Measurements from ENCODE around the gene FCER2. TPM values are rescaled to one million over a fixed set of nuclear protein-coding genes. Genes with fewer than 3 reads are reported as not detected.

The FCER2 gene
- total RNA-seq, 1 experiment from 2014 or later = not detected

DNA sequence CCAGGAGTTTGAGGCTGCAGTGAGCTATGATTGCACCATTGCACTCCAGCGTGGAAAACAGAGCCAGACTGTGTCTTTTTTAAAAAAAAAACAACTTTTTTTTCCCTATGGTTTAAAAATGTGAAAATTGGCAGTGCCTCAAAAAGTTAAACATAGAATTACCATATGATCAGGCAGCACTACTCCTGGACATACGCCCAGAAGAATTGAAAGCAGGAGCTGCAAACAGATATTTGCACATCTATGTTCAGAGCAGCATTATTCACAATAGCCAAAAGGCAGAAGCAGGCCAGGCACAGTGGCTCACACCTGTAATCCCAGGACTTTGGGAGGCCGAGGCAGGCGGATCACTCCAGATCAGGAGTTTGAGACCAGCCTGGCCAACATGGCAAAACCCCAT lies 36.9 kb downstream of the FCER2 start:
- Histone ChIP-seq H3K27me3 (ENCODE audit: control insufficient read depth, insufficient read depth, low read length) (peaks cover 12% of the 10 kb centered on the region), H3K36me3 (replicated peaks; ENCODE audit: control insufficient read depth, insufficient read depth, low read length) (no peaks in the 10 kb centered on the region), H3K4me3 (ENCODE audit: insufficient read depth, low read depth, low read length) (no peak overlapping the region)
- no peak for DNase-seq

GRCh38 chr19:7663706-7664105 lies 38.2 kb downstream of the FCER2 start:
- H3K4me3 ChIP-seq (ENCODE audit: insufficient read depth, low read depth, low read length) = no peak overlapping the region
- no peaks in the 10 kb centered on the region for H3K27me3 ChIP-seq (ENCODE audit: control insufficient read depth, insufficient read depth, low read length)
- DNase-seq = no peak
- H3K36me3 ChIP-seq (replicated peaks; ENCODE audit: control insufficient read depth, insufficient read depth, low read length) = no peaks in the 10 kb centered on the region

GRCh38 chr19:7662657-7663056 lies 39.3 kb downstream of the FCER2 start:
- no peak for DNase-seq

DNA sequence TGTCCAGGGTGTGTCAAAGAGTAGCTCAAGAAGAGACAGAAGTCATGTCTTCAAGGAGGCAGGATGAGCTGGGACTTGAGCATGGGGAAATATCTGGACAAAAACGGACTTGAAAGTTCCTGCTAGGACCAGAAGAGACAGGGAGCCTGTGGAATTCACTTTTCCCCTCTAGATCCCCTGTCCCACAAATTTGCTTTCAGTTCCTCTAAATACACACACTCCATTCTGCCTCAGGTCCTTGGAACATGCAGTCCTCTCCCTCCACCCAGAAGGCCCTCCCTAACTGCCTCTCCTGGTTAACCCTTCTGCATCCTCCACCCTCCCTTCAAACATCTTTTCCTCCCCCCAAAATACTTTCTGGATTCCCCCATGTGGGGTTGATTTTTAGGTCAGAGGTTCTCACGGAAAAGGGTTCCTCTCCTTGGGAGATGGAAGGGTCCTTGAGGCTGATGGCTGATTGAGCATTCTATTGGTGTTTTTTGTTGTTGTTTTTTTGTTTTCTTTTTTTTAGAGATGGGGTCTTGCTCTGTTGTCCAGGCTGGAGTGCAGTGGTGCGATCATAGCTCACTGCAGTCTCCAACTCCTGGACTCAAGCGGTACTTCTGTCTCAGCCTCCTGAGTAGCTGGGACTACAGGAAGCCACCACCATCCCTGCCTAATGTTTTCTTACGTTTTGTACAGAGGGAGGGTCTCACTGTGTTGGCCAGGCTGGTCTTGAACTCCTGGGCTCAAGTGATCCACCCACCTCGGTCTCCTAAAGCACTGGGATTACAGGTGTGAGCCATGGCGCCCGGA lies 40.0 kb downstream of the FCER2 start:
- peak; percentile 23 for DNase-seq
- H3K27me3 ChIP-seq (ENCODE audit: control insufficient read depth, insufficient read depth, low read length) = no peaks in the 10 kb centered on the region; the same call in 1 of the 2 replicates
- H3K4me3 ChIP-seq (ENCODE audit: insufficient read depth, low read depth, low read length) = no peak overlapping the region
- no peaks in the 10 kb centered on the region for H3K36me3 ChIP-seq (replicated peaks; ENCODE audit: control insufficient read depth, insufficient read depth, low read length)

More at GRCh38 chr19:7662657-7663056, 39.3 kb downstream of the FCER2 start:
- H3K27me3 ChIP-seq (ENCODE audit: control insufficient read depth, insufficient read depth, low read length) = no peaks in the 10 kb centered on the region; the same call in 1 of the 2 replicates
- no peak overlapping the region for H3K4me3 ChIP-seq (ENCODE audit: insufficient read depth, low read depth, low read length)
- no peaks in the 10 kb centered on the region for H3K36me3 ChIP-seq (replicated peaks; ENCODE audit: control insufficient read depth, insufficient read depth, low read length)

DNA sequence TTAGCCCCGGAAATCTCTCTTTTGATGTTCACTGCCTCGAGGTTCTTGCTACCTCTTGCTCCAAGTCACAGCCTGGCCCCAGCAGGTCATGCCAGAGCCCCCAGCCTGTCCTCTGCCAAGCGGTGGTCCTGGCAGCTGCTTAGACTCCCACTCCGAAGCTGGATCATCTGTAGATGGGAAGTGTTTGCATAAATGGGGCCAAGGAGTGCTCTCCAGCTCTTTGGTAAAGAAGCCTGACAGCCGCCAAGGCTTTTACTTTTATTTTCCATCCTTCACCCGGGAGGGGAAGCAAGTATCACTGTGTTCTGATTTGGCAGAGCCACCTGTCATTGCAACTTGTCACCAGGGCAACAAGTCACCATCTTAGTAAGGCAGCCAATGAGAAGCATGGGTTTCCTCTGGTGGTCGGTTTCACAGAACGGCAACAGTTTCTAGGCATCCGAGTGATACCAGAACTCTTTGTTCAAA lies 43.7 kb downstream of the FCER2 start:
- no peaks in the 10 kb centered on the region; the same call in 1 of the 2 replicates for H3K27me3 ChIP-seq (ENCODE audit: control insufficient read depth, insufficient read depth, low read length)
- no peak overlapping the region for H3K4me3 ChIP-seq (ENCODE audit: insufficient read depth, low read depth, low read length)
- no peaks in the 10 kb centered on the region for H3K36me3 ChIP-seq (replicated peaks; ENCODE audit: control insufficient read depth, insufficient read depth, low read length)
- peak; percentile 75 for DNase-seq

DNA sequence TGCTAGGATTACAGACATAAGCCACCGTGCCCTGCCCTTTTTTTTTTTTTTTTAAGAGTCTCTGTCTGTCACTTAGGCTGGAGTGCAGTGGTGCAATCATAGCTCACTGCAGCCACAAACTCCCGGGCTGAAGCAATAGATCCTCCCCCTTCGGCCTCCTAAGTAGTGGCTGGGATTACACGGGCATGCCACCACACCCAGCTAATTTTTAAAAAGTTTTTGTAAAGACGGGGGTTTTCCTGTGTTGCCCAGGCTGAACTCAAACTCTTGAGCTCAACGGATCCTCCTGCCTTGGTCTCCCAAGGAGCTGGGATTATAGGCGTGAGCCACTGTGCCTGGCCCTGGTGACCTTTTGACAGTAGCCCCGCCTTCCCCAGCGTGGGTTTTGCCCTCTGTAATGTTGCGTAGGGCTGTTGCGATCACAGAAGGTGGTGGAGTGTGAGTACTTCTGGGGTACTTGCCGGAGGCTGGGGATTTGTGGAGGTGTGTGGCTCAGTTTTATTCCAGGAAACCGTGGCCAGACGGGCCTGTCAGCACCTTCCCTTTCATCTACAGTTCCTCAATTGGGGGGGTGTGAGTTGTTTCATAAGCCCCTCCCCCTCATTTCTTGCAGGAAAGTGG lies 44.7 kb downstream of the FCER2 start:
- Histone ChIP-seq H3K27me3 (ENCODE audit: control insufficient read depth, insufficient read depth, low read length) (peaks cover 5% of the 10 kb centered on the region), H3K36me3 (replicated peaks; ENCODE audit: control insufficient read depth, insufficient read depth, low read length) (no peaks in the 10 kb centered on the region), H3K4me3 (ENCODE audit: insufficient read depth, low read depth, low read length) (no peak overlapping the region)
- DNase-seq = peak; percentile 41

DNA sequence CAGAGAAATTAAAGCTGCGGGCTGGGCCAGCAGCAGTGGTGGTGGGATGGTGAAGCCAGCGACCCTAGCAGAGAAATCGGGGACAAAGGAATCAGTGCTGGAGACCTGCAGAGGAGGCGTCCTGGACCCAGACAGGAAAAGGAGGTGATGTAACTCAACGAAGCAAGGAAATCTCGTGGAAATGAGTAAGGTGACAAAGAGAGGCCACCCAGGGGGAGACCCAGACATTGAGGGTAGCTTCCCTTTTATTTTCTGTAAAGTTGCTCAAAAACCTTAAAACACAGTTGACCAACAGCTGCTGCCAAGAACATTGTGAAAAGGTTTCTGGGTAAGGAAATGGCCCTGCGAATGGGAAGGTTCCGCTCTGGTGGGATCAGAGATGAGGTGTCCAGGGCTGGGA lies 46.4 kb downstream of the FCER2 start:
- Histone ChIP-seq H3K27me3 (ENCODE audit: control insufficient read depth, insufficient read depth, low read length) (peaks cover 9% of the 10 kb centered on the region), H3K36me3 (replicated peaks; ENCODE audit: control insufficient read depth, insufficient read depth, low read length) (no peaks in the 10 kb centered on the region), H3K4me3 (ENCODE audit: insufficient read depth, low read depth, low read length) (no peak overlapping the region)
- no peak for DNase-seq

DNA sequence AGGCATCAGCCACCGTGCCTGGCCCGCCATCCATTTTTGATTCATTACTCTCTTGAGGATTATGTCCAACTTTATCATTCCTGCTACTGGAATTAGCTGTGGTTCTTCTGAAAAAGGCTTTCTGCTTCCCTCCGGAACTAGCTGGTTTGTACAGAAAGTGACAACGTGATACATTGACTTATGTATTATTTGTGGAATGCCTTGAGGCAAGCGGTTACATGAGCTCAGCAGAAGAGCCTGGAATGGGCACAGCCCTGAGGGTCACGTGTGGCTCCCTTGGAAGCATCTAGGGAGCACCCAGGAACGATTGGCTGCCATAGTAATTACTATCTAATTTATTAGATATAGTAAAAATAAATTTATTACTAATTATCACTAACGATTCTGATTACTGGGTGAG lies 47.5 kb downstream of the FCER2 start:
- H3K27me3 ChIP-seq (ENCODE audit: control insufficient read depth, insufficient read depth, low read length) = peaks cover 9% of the 10 kb centered on the region
- no peak overlapping the region for H3K4me3 ChIP-seq (ENCODE audit: insufficient read depth, low read depth, low read length)
- no peak for DNase-seq
- no peaks in the 10 kb centered on the region for H3K36me3 ChIP-seq (replicated peaks; ENCODE audit: control insufficient read depth, insufficient read depth, low read length)

- Histone ChIP-seq H3K36me3 (replicated peaks; ENCODE audit: control insufficient read depth, insufficient read depth, low read length) (no peaks in the 10 kb centered on the region), H3K27me3 (ENCODE audit: control insufficient read depth, insufficient read depth, low read length) (peaks cover 9% of the 10 kb centered on the region), H3K4me3 (ENCODE audit: insufficient read depth, low read depth, low read length) (peak overlapping the region; percentile 16)
- peak; percentile 96 for DNase-seq
Measured at GRCh38 chr19:7652061-7652641, 49.8 kb downstream of the FCER2 start.

DNA sequence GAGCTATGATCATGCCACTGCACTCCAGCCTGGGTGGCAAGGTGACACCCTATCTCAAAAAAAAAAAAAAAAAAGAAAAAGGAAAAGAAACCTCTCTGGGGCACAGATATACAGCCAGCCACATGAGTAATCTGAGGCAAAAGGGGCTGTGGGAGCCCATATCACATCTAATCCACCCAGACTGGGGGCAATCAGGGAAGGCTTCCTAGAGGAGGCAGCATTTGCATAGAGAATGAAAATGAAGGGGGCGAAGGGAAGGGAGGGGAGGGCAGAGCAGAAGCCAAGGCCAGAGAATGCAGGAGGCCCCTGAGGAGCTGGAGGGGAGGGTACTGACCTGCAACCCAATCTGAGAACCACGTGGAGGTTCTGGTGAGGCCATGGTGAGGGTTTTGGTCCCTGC lies 51.8 kb downstream of the FCER2 start:
- peaks cover 9% of the 10 kb centered on the region for H3K27me3 ChIP-seq (ENCODE audit: control insufficient read depth, insufficient read depth, low read length)
- DNase-seq = peak; percentile 36
- no peaks in the 10 kb centered on the region for H3K36me3 ChIP-seq (replicated peaks; ENCODE audit: control insufficient read depth, insufficient read depth, low read length)
- H3K4me3 ChIP-seq (ENCODE audit: insufficient read depth, low read depth, low read length) = no peak overlapping the region

DNA sequence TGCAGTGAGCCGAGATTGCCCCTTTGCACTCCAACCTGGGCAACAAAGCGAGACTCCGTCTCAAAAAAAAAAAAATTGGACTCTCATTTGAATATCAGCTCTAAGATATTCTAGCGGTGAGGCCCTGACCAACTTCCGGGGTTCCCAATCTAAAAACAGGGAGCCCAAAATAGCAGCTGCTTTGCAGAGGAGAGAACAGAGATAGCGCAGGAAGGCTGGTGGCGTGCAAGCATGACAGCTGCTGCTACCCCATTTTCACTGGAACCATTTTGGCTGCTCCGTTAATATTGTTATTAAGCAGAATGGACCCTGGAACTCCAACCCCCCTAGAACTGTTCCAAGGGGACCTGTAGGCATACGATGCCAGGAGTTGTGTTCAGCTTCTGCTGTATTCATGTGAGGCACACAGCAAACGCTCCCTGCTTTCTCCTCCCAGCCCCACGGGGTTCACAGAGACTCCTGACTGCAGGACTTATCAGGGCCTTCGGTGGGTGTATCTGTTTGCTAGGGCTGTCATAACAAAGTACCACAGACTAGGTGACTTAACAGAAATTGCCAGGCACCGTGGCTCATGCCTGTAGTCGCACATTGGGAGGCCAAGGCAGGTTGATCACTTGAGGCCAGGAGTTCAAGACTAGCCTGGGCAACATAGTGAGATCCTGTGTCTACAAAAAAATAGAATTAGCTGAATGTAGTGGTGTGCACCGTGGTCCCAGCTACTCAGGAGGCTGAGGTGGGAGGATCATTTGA lies 53.5 kb downstream of the FCER2 start:
- Histone ChIP-seq H3K4me3 (ENCODE audit: insufficient read depth, low read depth, low read length) (no peak overlapping the region), H3K27me3 (ENCODE audit: control insufficient read depth, insufficient read depth, low read length) (peaks cover 9% of the 10 kb centered on the region), H3K36me3 (replicated peaks; ENCODE audit: control insufficient read depth, insufficient read depth, low read length) (no peaks in the 10 kb centered on the region; the same call in 1 of the 2 replicates)
- peak; percentile 16 for DNase-seq

DNA sequence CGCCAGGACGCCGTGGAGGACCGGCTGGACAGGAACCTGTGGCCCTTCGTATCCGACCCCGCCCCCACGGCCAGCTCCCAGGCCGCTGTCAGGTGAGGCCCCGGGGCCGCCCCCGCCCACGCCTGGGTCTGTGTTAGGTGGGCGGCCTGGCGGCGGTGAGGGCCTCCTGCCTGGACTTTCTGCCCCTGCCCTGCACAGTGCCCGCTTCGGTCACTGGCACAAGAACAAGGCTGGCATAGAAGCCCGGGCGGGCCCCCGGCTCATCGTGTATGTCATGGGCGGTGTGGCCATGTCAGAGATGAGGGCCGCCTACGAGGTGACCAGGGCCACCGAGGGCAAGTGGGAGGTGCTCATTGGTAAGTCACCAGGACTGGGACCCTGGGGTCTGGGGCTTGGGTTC lies 54.8 kb downstream of the FCER2 start:
- H3K4me3 ChIP-seq (ENCODE audit: insufficient read depth, low read depth, low read length) = no peak overlapping the region
- DNase-seq = no peak
- no peaks in the 10 kb centered on the region; the same call in 1 of the 2 replicates for H3K36me3 ChIP-seq (replicated peaks; ENCODE audit: control insufficient read depth, insufficient read depth, low read length)
- peaks cover 4% of the 10 kb centered on the region; the same call in 1 of the 2 replicates for H3K27me3 ChIP-seq (ENCODE audit: control insufficient read depth, insufficient read depth, low read length)

DNA sequence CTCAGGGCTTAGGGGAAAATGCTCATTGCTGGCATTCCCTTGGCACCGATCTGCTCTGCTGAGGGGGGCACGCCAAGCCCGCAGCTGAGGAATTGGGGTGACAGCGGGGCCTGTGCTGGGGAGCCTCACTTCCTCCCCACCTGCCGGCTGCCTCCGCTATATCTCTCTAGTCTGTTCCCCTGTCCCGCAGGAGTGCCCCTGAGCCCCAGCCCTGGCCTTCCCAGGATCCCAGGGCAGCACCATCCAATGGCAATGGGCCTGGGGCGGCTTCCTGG lies 55.6 kb downstream of the FCER2 start:
- DNase-seq = no peak
- Histone ChIP-seq H3K36me3 (replicated peaks; ENCODE audit: control insufficient read depth, insufficient read depth, low read length) (no peaks in the 10 kb centered on the region; the same call in 1 of the 2 replicates), H3K27me3 (ENCODE audit: control insufficient read depth, insufficient read depth, low read length) (peaks cover 4% of the 10 kb centered on the region; the same call in 1 of the 2 replicates)

DNA sequence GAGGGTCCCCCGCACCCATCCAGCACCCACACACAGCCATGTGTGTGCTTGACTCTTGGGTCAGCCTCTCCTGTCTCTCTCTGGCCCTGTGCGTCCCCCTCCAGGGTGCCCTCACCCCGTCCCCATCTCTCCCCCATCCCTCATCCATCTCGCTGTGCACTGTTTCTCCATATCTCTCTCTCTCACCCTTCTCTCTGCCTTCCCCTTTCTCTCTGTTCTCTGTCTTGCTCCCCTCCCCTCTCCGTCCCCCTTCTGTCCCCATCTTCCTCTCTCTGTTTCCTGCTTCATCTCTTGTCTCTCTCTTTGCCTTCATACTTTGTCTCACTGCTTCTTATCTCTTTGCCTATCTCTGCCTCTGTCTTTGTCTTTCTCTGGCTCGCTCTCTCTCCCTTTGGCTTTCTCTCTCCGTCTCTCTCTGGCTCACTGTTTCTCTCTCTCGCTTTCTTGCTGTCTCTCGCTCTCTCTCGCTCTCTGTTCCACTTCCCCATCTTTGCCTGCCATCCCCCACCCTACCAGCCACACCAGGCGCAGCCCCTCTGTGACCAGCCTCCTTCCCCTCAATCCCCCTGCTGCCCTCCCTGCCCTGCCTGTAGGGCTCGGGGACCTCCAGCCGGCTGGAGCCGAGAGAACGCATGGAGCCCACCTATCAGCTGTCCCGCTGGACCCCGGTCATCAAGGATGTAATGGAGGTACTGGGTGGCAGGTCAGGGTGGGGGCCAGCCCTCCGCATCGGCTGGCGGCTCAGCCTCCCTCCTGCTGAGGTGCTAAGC lies 56.1 kb downstream of the FCER2 start:
- H3K27me3 ChIP-seq (ENCODE audit: control insufficient read depth, insufficient read depth, low read length) = peaks cover 1% of the 10 kb centered on the region; the same call in 1 of the 2 replicates
- no peak overlapping the region for H3K4me3 ChIP-seq (ENCODE audit: insufficient read depth, low read depth, low read length)
- no peak for DNase-seq
- H3K36me3 ChIP-seq (replicated peaks; ENCODE audit: control insufficient read depth, insufficient read depth, low read length) = no peaks in the 10 kb centered on the region; the same call in 1 of the 2 replicates

More for the DNA sequence above, 55.6 kb downstream of the FCER2 start:
- H3K4me3 ChIP-seq (ENCODE audit: insufficient read depth, low read depth, low read length) = no peak overlapping the region

Measured in H7 (cell line).